ENCODE data around the gene STIMATE. TPM values are rescaled to one million over a fixed set of nuclear protein-coding genes. Genes with fewer than 3 reads are reported as not detected.

STIMATE gene
- total RNA-seq, 1 experiment from 2014 or later = 10.5 TPM

GRCh38 chr3:52870471-52870870, 26.9 kb downstream of the STIMATE start:
- DNase-seq (ENCODE audit: low read depth) = no peak

GRCh38 chr3:52866427-52866826, 30.9 kb downstream of the STIMATE start:
- DNase-seq (ENCODE audit: low read depth) = no peak

DNA sequence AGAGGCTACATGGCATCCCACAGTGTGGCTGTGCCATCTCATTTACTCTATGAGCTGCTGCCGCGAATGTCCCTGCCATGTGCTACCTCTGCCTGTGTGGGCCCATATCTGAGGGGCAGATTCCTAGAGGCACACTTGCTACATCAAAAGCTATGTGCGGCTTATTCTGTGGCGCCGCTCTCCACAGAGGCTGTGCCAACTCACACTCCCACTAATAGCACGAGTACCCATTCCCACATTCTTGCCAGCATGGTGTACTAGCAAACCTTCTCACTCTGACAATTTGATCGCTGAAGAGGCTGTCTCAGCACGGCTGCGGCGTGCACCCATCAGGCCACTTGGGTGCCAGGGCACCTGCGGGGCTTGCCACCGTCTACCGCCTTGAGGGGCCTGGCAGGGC, 31.4 kb downstream of the STIMATE start:
- DNase-seq (ENCODE audit: low read depth) = no peak

DNA sequence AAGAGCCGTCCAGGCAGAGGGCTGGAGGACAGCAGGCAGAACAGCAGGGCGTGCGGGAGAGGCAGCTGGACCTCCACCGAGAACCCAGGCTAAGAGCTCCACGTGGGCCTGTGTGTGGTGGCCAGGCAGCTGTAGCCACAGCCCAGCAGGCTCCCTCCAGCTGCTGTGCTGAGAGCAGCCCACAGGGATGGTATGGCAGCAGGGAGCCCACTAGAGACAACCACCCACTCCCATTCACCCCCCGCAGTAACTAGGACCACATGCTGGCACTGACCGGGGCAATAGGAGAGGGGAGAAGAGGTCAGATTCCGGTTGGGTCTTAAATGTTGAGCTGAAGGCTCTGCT, 37.0 kb downstream of the STIMATE start:
- no peak for DNase-seq (ENCODE audit: low read depth)

DNA sequence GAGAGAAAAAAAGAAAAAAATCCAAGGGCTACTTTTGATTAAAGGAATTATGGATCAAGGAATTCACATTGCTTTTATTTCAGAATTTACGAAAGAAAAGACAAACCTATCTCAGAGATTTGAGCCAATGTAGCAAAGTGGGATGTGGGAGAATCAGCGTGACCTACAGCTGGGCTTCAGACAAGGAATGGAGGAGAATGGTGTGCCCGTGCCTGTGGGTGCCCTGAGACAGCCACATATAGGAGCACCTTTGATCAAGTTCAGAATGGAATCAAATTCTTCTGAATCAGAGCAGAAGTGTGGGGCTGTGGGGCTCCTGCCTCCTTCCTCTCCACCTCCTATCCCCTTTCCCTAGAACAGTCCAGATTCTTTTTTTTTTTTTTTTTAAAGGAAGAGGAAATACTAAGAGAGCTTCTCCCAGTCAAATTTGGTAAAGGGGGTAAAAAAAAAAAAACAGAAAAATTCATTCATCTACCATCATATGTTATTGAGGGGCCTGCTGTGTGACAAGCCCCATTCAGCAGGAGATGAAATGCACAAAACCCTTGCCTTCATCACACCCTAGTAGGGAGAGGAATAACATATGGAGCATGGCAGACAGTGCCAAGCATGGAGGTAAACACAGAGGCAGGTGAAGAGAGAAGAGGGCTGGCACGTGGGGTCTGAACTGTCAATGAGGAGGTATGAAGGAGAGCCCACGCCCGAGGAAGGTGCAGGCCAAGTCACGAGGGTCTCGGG, 37.5 kb downstream of the STIMATE start:
- no peak for DNase-seq (ENCODE audit: low read depth)

GRCh38 chr3:52857864-52858263, 39.5 kb downstream of the STIMATE start:
- DNase-seq (ENCODE audit: low read depth) = no peak

- no peak for DNase-seq (ENCODE audit: low read depth)
Measured at GRCh38 chr3:52857133-52857532, 40.2 kb downstream of the STIMATE start.

DNA sequence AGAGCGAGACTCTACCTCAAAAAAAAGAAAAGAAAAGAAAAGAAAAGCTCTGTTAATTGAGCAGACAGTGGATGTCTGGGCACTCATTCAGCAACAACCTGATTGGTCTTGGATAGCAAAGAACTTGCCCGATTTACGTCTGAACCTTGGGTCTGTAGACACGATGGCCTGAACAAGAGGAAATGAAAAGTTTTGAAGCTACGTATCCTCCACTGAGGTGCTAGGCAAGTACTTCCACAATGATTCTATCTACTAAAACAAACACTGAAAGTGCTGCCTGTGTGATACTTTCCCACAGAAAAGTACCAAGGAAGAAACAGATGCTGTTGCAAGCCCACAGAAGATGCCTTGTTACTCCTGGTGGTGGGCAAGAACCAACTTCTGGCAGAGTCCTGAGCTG, 40.7 kb downstream of the STIMATE start:
- no peak for DNase-seq (ENCODE audit: low read depth)

DNA sequence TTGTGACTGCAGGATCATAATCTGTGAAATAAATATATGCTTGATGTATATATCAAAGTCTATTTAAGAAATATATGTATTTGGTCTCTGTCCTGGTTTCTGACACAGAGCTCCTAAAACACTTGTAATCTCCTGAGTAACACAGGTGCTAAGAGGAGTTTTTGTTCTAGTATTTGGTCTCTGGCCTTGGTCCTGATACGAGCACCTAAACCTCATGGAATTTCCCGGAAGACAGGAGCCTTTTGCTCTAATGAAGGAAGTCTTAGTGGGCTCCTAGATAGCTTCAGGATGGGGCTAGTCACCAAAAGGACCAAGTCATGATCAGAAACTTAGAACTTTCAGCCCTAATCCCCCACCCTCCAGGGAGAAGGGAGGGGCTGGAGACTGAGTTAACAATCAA, 43.3 kb downstream of the STIMATE start:
- no peak for DNase-seq (ENCODE audit: low read depth)

GRCh38 chr3:52852419-52852818, 44.9 kb downstream of the STIMATE start:
- DNase-seq (ENCODE audit: low read depth) = no peak

DNA sequence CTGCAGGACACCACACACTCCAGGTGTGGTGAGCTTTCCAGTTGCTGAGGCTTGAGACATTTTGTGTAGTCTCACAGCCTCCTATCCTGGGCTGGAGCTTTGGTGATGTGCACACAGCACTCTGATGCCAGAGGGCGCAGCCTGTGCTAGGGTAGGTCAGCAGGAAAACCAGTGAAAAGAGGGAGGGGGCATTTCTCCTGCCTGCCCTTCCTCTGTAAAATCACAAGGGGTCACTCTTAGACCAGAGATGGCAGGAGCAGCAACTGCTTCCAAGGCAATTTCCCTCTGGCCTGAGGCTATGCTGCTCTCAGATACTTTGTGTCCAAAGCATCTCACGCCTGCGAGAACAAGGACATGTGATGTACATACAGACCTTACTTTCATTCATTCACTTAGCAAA, 46.0 kb downstream of the STIMATE start:
- peak; percentile 43 for DNase-seq (ENCODE audit: low read depth)

- no peak for DNase-seq (ENCODE audit: low read depth)
Measured at GRCh38 chr3:52849656-52850055, 47.7 kb downstream of the STIMATE start.

DNA sequence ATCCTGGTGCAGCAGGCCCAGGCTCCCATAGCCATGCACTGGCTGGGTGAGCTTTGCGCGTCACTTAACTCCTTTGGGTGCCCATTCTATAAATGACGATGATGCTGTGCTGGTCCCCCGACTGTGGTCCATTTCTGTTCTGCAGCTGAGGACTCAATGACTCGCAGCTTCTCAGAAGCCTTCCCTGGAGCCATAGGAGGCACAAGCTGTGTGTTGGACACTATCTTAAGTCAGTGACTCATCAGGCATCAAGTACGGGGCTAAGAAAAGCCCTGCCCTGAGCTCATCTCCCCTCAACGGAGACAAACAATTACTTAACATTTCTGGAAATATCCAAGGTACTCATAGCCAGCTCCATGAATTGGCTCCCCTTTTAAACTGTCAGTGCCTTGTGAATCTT, 48.7 kb downstream of the STIMATE start:
- DNase-seq (ENCODE audit: low read depth) = peak; percentile 56

- no peak for DNase-seq (ENCODE audit: low read depth)
Measured at GRCh38 chr3:52847726-52848125, 49.6 kb downstream of the STIMATE start.

DNA sequence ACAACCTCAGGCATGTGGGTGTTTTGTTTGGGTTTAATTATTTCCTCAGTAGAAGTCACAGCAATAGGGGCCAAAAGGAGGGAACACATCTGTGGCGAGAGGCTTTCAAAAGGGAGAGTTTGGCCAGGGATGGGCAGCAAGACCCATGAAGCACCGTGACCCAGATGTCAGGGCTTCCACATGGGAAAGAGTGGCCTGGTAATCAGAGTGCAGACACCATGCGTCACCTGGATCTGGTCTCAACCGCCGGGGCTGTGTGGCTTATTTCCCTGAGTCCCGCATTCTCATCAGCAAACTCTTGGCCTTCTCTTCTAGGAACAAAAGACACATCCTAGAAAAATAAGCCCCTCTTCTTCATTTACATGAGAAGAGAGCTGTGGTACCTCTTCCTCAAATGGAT, 50.1 kb downstream of the STIMATE start:
- no peak for DNase-seq (ENCODE audit: low read depth)

DNA sequence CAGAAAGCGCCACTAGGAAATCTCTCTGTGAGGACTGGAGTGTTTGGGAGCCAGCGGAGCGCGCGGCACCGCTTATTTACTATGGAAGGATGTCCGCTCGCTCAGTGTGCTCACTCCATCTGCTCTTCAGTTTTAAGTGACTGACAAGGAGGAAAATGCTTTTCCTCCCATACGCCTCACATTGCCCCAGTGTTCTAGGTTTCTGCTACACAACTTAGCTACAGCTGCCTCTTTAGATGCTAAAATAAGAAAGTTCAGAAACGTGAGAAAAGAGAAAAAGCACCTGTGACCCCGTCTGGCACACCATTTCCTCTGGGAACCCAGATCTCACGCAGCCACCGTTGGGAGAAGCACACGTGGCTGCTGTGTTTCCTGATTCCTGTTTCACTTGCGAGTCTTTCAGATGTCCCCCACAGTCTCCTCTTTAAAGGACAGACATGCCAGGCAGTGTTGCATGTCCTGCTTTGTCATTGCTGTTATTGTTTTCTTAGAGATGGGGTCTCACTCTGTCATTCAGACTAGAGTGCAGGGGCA, 50.8 kb downstream of the STIMATE start:
- no peak for DNase-seq (ENCODE audit: low read depth)

DNA sequence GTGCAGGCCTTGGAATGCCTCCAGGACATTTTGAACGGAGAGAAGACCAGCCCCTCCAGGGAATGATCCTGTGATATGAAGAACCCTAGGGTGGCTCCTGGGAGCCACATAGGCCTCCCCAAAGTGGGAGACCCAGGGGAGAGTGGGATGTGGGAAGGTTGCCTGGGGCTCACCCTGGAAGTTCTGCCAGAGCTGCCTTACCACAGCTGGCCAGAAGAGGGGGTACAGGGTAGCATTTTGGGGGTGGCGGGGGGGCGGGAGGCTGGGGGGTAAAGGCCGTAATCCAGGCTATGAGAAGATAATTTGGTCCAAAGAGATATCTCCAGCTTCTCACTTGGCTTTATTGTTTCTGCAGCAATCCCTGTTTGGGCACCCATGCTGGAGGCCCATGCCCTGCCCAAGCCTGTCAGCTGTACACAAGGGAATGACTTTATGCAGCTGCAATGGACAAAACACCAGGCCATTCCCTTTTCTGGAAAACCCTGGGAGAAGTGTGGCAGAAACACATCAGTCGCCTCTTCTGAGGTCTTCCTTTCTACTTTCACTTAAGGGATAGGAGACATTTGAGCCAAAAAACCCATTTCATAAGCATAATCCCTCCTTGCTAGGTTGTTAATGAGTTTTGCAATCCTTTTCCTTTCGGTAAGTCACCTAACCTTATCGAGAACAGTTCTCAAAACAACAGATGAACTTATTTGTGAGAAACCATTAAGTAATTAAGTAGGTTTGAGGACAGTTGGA, 51.5 kb downstream of the STIMATE start:
- no peak for DNase-seq (ENCODE audit: low read depth)

- DNase-seq (ENCODE audit: low read depth) = no peak
Measured at GRCh38 chr3:52845157-52845556, 52.2 kb downstream of the STIMATE start.

DNA sequence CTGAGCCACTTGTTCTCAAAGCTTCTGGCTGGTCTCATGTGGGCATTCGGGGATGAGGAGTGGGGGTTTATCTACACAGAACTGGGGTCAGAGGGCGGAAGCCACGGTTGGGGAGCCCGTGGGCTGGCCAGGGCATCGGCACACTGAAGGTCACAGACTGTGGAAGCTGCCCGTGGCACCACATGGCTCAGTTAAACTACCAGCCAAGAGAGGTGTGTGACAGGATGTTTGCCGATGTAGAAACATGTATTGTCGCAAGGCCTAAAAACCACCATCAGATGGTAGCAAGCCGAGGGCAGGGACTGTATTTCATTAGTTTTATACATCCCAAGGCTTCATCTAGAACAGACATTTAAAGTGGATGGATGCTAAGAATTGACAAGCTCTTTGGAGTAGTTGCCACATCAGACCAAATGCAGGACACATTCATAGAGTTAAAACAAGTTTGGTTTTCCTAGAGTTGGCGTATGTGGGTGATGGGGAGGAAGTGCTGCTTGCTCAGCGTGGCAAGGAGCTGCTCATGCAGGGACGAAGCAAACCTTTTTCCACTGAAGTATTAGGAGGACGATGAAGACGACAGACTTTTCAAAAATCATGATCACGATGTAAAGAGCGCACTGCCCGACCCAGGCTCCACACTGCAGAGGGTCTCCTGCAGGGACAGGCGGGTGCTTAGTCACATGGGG, 52.9 kb downstream of the STIMATE start:
- no peak for DNase-seq (ENCODE audit: low read depth)

- DNase-seq (ENCODE audit: low read depth) = no peak
Measured at GRCh38 chr3:52843881-52844280, 53.5 kb downstream of the STIMATE start.

GRCh38 chr3:52843108-52843865, 54.1 kb downstream of the STIMATE start:
- no peak for DNase-seq (ENCODE audit: low read depth)

- no peak for DNase-seq (ENCODE audit: low read depth)
Measured at GRCh38 chr3:52842424-52842823, 54.9 kb downstream of the STIMATE start.
